Thymus (tissue), 11 donors: ENCODE data around the gene PNO1. TPM values are rescaled to one million over a fixed set of nuclear protein-coding genes. Genes with fewer than 3 reads are reported as not detected.
"Not testable (repeated sequence)": the region's sequence is repeated elsewhere in the genome, so short reads cannot be mapped to it uniquely, and the experiment has no call there.

Source experiments
- DNase-seq, 9 donors: peaks; one replicate each; pipeline ENCODE4 v3.0.0-alpha.2; 2013; ENCODE audit warnings: low spot score in 9 of 9, low read depth in 6 of 9, missing footprints in 1 of 9
- H3K27ac ChIP-seq, 2 donors: one replicate each; pipeline ENCODE4 v1.5.1; 2013; ENCODE audit warnings: control low read depth in 1 of 2, low read depth in 1 of 2, low read length in 1 of 2, mild to moderate bottlenecking in 1 of 2, moderate library complexity in 1 of 2
- H3K27me3 ChIP-seq, 2 donors: one replicate each; pipeline ENCODE4 v1.5.1; 2013; ENCODE audit warnings: low read length in 1 of 2; ENCODE audit not compliant: control insufficient read depth in 2 of 2, insufficient read depth in 1 of 2
- H3K36me3 ChIP-seq, 2 donors: one replicate each; pipeline ENCODE4 v1.5.1; 2013; ENCODE audit warnings: low read length in 1 of 2, mild to moderate bottlenecking in 1 of 2, moderate library complexity in 1 of 2; ENCODE audit not compliant: control insufficient read depth in 2 of 2, insufficient read depth in 2 of 2
- H3K4me1 ChIP-seq, 2 donors: one replicate each; pipeline ENCODE4 v1.5.1; 2013; ENCODE audit warnings: low read length in 2 of 2; ENCODE audit not compliant: control insufficient read depth in 2 of 2, insufficient read depth in 2 of 2
- H3K4me3 ChIP-seq, 2 donors: one replicate each; pipeline ENCODE4 v1.5.1; 2013; ENCODE audit warnings: low read length in 2 of 2, control low read depth in 1 of 2, mild to moderate bottlenecking in 1 of 2
- H3K9me3 ChIP-seq, 2 donors: one replicate each; pipeline ENCODE4 v1.5.1; 2013; ENCODE audit warnings: low read length in 1 of 2, mild to moderate bottlenecking in 1 of 2; ENCODE audit not compliant: control insufficient read depth in 2 of 2, insufficient read depth in 1 of 2
- WGBS: extraction: QIAGEN DNeasy Blood & Tissue Kit; methylation state at CpG from one replicate; pipeline ENCODE4 v1.1.7; 2013; 5-methylcytosine and 5-hydroxymethylcytosine counted together
- polyA plus RNA-seq: library from polyadenylated mRNA; stranded (reverse); fragments of 200-250 nt; gene quantifications from one replicate; pipeline ENCODE4 v1.2.3, GENCODE V29; 2013
- total RNA-seq: library from RNA; stranded (reverse); fragments of 120-200 nt; gene quantifications from one replicate; pipeline ENCODE4 v1.2.4, GENCODE V29; 2013
- donor health status: healthy.

The PNO1 gene
- total and polyA plus RNA-seq, 2 donors: 12.2 to 13.9 TPM

GRCh38 chr2:68171146-68171545, 13.5 kb downstream of the PNO1 start:
- Histone ChIP-seq H3K4me1 (no peaks in the 10 kb centered on the region), H3K27me3 (no peaks in the 10 kb centered on the region), H3K36me3 (peaks cover 5 to 51% of the 10 kb centered on the region in 2 donors), H3K9me3 (no peaks in the 10 kb centered on the region), H3K4me3 (no peak overlapping the region), H3K27ac (no peak overlapping the region)
- no peak for DNase-seq
- WGBS: 97% methylated on average over 7 of the region's 7 CpGs

GRCh38 chr2:68171684-68172083, 14.0 kb downstream of the PNO1 start:
- H3K27ac ChIP-seq: no peak overlapping the region
- H3K4me3 ChIP-seq: no peak overlapping the region
- no peak for DNase-seq
- peaks cover 5 to 52% of the 10 kb centered on the region in 2 donors for H3K36me3 ChIP-seq
- no peaks in the 10 kb centered on the region for H3K9me3 ChIP-seq
- H3K27me3 ChIP-seq: no peaks in the 10 kb centered on the region
- H3K4me1 ChIP-seq: no peaks in the 10 kb centered on the region
- WGBS: 95% methylated on average over 4 of the region's 4 CpGs

GRCh38 chr2:68172521-68172920, 14.8 kb downstream of the PNO1 start:
- Histone ChIP-seq H3K27me3 (no peaks in the 10 kb centered on the region), H3K4me3 (no peak overlapping the region), H3K9me3 (no peaks in the 10 kb centered on the region), H3K36me3 (peaks cover 5 to 51% of the 10 kb centered on the region in 2 donors), H3K4me1 (no peaks in the 10 kb centered on the region), H3K27ac (no peak overlapping the region)
- no peak for DNase-seq
- 94% methylated on average over 2 of the region's 2 CpGs for WGBS

- 37% methylated on average over 8 of the region's 8 CpGs for WGBS
- Histone ChIP-seq H3K9me3 (no peaks in the 10 kb centered on the region), H3K36me3 (peaks cover 5 to 55% of the 10 kb centered on the region in 2 donors), H3K4me3 (no peak overlapping the region), H3K27ac (no peak overlapping the region), H3K4me1 (no peaks in the 10 kb centered on the region), H3K27me3 (no peaks in the 10 kb centered on the region)
- DNase-seq: no peak
Observed at GRCh38 chr2:68172990-68173700, 15.5 kb downstream of the PNO1 start.

- H3K27me3 ChIP-seq, H3K9me3 ChIP-seq, H3K27ac ChIP-seq, DNase-seq, H3K4me1 ChIP-seq, H3K4me3 ChIP-seq: not testable (repeated sequence)
- 95% methylated on average over 4 of the region's 4 CpGs for WGBS
- H3K36me3 ChIP-seq: peaks cover 5 to 61% of the 10 kb centered on the region in 2 donors
Observed at GRCh38 chr2:68175210-68175609, 17.5 kb downstream of the PNO1 start.

- no peaks in the 10 kb centered on the region for H3K27me3 ChIP-seq
- no peak for DNase-seq
- H3K4me3 ChIP-seq: no peak overlapping the region
- H3K9me3 ChIP-seq: no peaks in the 10 kb centered on the region
- no peak overlapping the region for H3K27ac ChIP-seq
- H3K36me3 ChIP-seq: peaks cover 8 to 61% of the 10 kb centered on the region in 2 donors
- 72% methylated on average over 7 of the region's 7 CpGs for WGBS
- no peaks in the 10 kb centered on the region for H3K4me1 ChIP-seq
Observed at GRCh38 chr2:68176657-68177056, 19.0 kb downstream of the PNO1 start.

- H3K9me3 ChIP-seq: no peaks in the 10 kb centered on the region
- H3K4me3 ChIP-seq: no peak overlapping the region
- peaks cover 3 to 61% of the 10 kb centered on the region in 2 donors for H3K36me3 ChIP-seq
- H3K27ac ChIP-seq: no peak overlapping the region
- H3K4me1 ChIP-seq: no peaks in the 10 kb centered on the region
- DNase-seq: no peak
- H3K27me3 ChIP-seq: no peaks in the 10 kb centered on the region
- 46% methylated on average over 2 of the region's 2 CpGs for WGBS
Observed at GRCh38 chr2:68177541-68177940, 19.9 kb downstream of the PNO1 start.

- no peak for DNase-seq
- Histone ChIP-seq H3K4me1 (no peaks in the 10 kb centered on the region), H3K36me3 (peaks cover 3 to 62% of the 10 kb centered on the region in 2 donors), H3K9me3 (no peaks in the 10 kb centered on the region), H3K4me3 (no peak overlapping the region), H3K27ac (no peak overlapping the region), H3K27me3 (no peaks in the 10 kb centered on the region)
- WGBS: 97% methylated on average over 3 of the region's 3 CpGs
Observed at GRCh38 chr2:68178432-68178831, 20.7 kb downstream of the PNO1 start.

GRCh38 chr2:68178954-68179627, 21.4 kb downstream of the PNO1 start:
- no peak overlapping the region for H3K27ac ChIP-seq
- no peaks in the 10 kb centered on the region for H3K9me3 ChIP-seq
- H3K36me3 ChIP-seq: peaks cover 8 to 62% of the 10 kb centered on the region in 2 donors
- no peak overlapping the region for H3K4me3 ChIP-seq
- H3K27me3 ChIP-seq: no peaks in the 10 kb centered on the region
- no peak for DNase-seq
- no peaks in the 10 kb centered on the region for H3K4me1 ChIP-seq
- 98% methylated on average over 4 of the region's 4 CpGs for WGBS
